OCI-LY7 (cell line): ENCODE measurements around the gene MNT.

Experiments
- EZH2phosphoT487 ChIP-seq: fragments of 200-600 bp; sonication (generic); IDR thresholded peaks from 2 replicates; pipeline ENCODE4 v1.6.1; 2018; ENCODE audit warnings: low read depth, borderline replicate concordance, mild to moderate bottlenecking, mixed run types, antibody characterized with exemption, low read length, moderate library complexity, mixed read lengths
- TF ChIP-seq, protein P1 (sequence below): fragments of 200-600 bp; sonication (generic); conservative IDR thresholded peaks from 2 replicates; pipeline ENCODE4 v1.5.1; 2014; ENCODE audit warnings: mild to moderate bottlenecking, antibody characterized with exemption, low read length, moderate library complexity, mixed read lengths

DNA sequence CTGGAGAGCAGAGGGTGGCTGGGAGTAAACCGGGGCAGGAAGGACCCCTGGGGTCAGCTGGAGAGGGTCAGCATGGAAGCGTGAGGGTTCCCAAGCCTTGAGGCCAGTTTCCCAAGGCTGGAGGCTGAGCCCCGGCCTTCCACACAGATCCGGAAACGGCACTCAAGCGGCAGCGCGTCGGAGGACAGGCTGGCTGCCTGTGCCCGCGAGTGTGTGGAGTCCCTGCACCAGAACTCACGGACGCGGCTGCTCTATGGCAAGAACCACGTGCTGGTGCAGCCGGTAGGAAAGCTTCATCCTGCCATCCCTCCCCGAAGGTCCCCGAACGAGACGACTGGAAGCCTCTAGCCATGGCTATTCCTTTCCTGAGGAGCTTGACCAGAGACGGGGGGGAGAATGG is 37.5 kb downstream of the MNT start:
- no peak for TF ChIP-seq EZH2phosphoT487
- TF ChIP-seq, protein P1, sequence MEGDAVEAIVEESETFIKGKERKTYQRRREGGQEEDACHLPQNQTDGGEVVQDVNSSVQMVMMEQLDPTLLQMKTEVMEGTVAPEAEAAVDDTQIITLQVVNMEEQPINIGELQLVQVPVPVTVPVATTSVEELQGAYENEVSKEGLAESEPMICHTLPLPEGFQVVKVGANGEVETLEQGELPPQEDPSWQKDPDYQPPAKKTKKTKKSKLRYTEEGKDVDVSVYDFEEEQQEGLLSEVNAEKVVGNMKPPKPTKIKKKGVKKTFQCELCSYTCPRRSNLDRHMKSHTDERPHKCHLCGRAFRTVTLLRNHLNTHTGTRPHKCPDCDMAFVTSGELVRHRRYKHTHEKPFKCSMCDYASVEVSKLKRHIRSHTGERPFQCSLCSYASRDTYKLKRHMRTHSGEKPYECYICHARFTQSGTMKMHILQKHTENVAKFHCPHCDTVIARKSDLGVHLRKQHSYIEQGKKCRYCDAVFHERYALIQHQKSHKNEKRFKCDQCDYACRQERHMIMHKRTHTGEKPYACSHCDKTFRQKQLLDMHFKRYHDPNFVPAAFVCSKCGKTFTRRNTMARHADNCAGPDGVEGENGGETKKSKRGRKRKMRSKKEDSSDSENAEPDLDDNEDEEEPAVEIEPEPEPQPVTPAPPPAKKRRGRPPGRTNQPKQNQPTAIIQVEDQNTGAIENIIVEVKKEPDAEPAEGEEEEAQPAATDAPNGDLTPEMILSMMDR: no peak
